Astrocyte (in vitro differentiated cells and primary cell): ENCODE measurements around the gene OTUD5. TPM values are rescaled to one million over a fixed set of nuclear protein-coding genes. Genes with fewer than 3 reads are reported as not detected.

Experiments used
- DNase-seq: peaks from one replicate; pipeline ENCODE4 v3.0.0-alpha.2; 2010; ENCODE audit warnings: low read depth
- FAIRE-seq: peaks from 2 replicates; lab custom pipeline; 2011; peaks lifted over from hg19 to GRCh38; lab: Jason Lieb, UNC
- H2AFZ ChIP-seq: 2 replicates; pipeline ENCODE4 v1.6.0; 2012; ENCODE audit warnings: low read depth, low read length, inconsistent platforms
- H3K27ac ChIP-seq: 2 replicates; pipeline ENCODE4 v1.5.1; 2011; ENCODE audit warnings: low read depth, low read length, inconsistent platforms
- H3K27me3 ChIP-seq: 2 replicates; pipeline ENCODE4 v1.6.0; 2011; ENCODE audit warnings: low read length, inconsistent platforms; ENCODE audit not compliant: insufficient read depth
- H3K36me3 ChIP-seq: 2 replicates; pipeline ENCODE4 v1.5.1; 2011; ENCODE audit warnings: low read length, inconsistent platforms; ENCODE audit not compliant: insufficient read depth
- H3K4me1 ChIP-seq: 2 replicates; pipeline ENCODE4 v1.5.1; 2011; ENCODE audit warnings: low read length, inconsistent platforms; ENCODE audit not compliant: insufficient read depth
- H3K4me2 ChIP-seq: 2 replicates; pipeline ENCODE4 v1.6.0; 2012; ENCODE audit warnings: low read length, inconsistent platforms
- H3K4me3 ChIP-seq: 2 replicates; pipeline ENCODE4 v1.5.1; 2011; ENCODE audit warnings: low read depth, mild to moderate bottlenecking, low read length, inconsistent platforms; ENCODE audit not compliant: insufficient read depth
- H3K79me2 ChIP-seq: 2 replicates; pipeline ENCODE4 v1.6.0; 2012; ENCODE audit warnings: mild to moderate bottlenecking, low read length, inconsistent platforms; ENCODE audit not compliant: insufficient read depth
- H3K9ac ChIP-seq: 2 replicates; pipeline ENCODE4 v1.6.0; 2012; ENCODE audit warnings: mild to moderate bottlenecking, low read length, inconsistent platforms
- H3K9me3 ChIP-seq: 2 replicates; pipeline ENCODE4 v1.5.1; 2012; ENCODE audit warnings: low read depth, mild to moderate bottlenecking, low read length, inconsistent platforms; ENCODE audit not compliant: insufficient read depth
- H4K20me1 ChIP-seq: 2 replicates; pipeline ENCODE4 v1.6.0; 2012; ENCODE audit warnings: low read length, inconsistent platforms; ENCODE audit not compliant: insufficient read depth
- H3K27ac Mint-ChIP-seq: one replicate; pipeline ENCODE4 v1.8.0; 2021; ENCODE audit warnings: mild to moderate bottlenecking, mixed read lengths; ENCODE audit not compliant: unreplicated experiment
- H3K27me3 Mint-ChIP-seq: one replicate; pipeline ENCODE4 v1.8.0; 2021; ENCODE audit warnings: low read depth, mixed read lengths; ENCODE audit not compliant: unreplicated experiment
- H3K36me3 Mint-ChIP-seq: one replicate; pipeline ENCODE4 v1.8.0; 2021; ENCODE audit warnings: low read depth, mixed read lengths; ENCODE audit not compliant: unreplicated experiment
- H3K4me1 Mint-ChIP-seq: one replicate; pipeline ENCODE4 v1.8.0; 2021; ENCODE audit warnings: low read depth, mixed read lengths; ENCODE audit not compliant: unreplicated experiment
- H3K4me3 Mint-ChIP-seq: one replicate; pipeline ENCODE4 v1.8.0; 2021; ENCODE audit warnings: mild to moderate bottlenecking, moderate library complexity, mixed read lengths; ENCODE audit not compliant: unreplicated experiment
- H3K9me3 Mint-ChIP-seq: one replicate; pipeline ENCODE4 v1.8.0; 2021; ENCODE audit warnings: mild to moderate bottlenecking, mixed read lengths; ENCODE audit not compliant: unreplicated experiment
- EZH2 ChIP-seq: IDR thresholded peaks from 2 replicates; pipeline ENCODE4 v1.6.1; 2012; ENCODE audit warnings: mild to moderate bottlenecking, low read length, inconsistent platforms; ENCODE audit not compliant: insufficient read depth
- total RNA-seq: library from RNA; stranded (reverse); gene quantifications from 2 replicates; pipeline ENCODE4 v1.2.1, GENCODE V29; 2021
- TF ChIP-seq, protein P1 (sequence below): IDR thresholded peaks from 2 replicates; pipeline ENCODE4 v1.5.1; 2011; ENCODE audit warnings: low read depth, mild to moderate bottlenecking, inconsistent platforms, low read length, moderate library complexity; ENCODE audit not compliant: insufficient read depth

OTUD5 gene
- total RNA-seq, 1 donor from 2014 or later: 56.1 TPM

DNA sequence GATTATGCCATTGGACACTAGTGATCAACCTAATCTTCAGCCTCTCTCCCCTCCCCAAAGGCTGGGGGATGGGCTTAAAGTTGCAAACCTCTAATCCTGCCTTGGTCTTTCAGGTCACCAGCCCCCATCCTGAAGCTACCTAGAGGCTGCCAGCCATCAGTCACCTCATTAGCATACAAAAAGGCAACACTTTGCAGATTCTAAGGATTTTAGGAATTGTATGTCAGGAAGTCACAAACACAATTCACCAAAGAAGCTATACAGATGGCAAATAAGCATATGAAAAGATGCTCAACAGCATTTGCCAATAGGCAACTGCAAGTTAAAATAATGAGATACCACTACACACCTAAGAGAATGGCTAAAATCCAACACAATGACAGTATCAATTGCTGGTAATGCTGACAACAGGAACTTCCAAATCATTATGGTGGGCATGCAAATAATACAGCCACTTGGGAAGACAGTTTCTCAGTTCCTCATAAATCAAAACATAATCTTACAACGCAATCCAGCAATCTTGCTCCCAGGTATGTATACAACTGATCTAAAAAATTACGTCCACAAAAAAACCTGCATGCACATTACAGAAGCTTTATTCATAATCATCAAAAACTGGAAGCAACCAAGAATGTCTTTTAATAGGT is 29.5 kb downstream of the OTUD5 start:
- TF ChIP-seq, protein P1, sequence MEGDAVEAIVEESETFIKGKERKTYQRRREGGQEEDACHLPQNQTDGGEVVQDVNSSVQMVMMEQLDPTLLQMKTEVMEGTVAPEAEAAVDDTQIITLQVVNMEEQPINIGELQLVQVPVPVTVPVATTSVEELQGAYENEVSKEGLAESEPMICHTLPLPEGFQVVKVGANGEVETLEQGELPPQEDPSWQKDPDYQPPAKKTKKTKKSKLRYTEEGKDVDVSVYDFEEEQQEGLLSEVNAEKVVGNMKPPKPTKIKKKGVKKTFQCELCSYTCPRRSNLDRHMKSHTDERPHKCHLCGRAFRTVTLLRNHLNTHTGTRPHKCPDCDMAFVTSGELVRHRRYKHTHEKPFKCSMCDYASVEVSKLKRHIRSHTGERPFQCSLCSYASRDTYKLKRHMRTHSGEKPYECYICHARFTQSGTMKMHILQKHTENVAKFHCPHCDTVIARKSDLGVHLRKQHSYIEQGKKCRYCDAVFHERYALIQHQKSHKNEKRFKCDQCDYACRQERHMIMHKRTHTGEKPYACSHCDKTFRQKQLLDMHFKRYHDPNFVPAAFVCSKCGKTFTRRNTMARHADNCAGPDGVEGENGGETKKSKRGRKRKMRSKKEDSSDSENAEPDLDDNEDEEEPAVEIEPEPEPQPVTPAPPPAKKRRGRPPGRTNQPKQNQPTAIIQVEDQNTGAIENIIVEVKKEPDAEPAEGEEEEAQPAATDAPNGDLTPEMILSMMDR: no peak
- no peak for TF ChIP-seq EZH2
- peaks cover 4% of the 10 kb centered on the region for H3K79me2 ChIP-seq
- Mint-ChIP-seq H3K27ac (no peak overlapping the region), H3K27me3 (no peaks in the 10 kb centered on the region), H3K4me1 (peaks cover 5% of the 10 kb centered on the region), H3K4me3 (no peak overlapping the region), H3K9me3 (no peaks in the 10 kb centered on the region), H3K36me3 (peaks cover 8% of the 10 kb centered on the region)
- DNase-seq (no peak), FAIRE-seq (peak; percentile 82)
- no peak overlapping the region for H3K4me3 ChIP-seq
- H3K27me3 ChIP-seq: no peaks in the 10 kb centered on the region
- H3K4me1 ChIP-seq: no peaks in the 10 kb centered on the region
- H2AFZ ChIP-seq: no peak overlapping the region
- H3K4me2 ChIP-seq: no peak overlapping the region
- H3K9ac ChIP-seq: no peak overlapping the region
- peaks cover 8% of the 10 kb centered on the region for H4K20me1 ChIP-seq
- no peaks in the 10 kb centered on the region for H3K9me3 ChIP-seq
- H3K27ac ChIP-seq: no peak overlapping the region
- H3K36me3 ChIP-seq: peaks cover 6% of the 10 kb centered on the region

DNA sequence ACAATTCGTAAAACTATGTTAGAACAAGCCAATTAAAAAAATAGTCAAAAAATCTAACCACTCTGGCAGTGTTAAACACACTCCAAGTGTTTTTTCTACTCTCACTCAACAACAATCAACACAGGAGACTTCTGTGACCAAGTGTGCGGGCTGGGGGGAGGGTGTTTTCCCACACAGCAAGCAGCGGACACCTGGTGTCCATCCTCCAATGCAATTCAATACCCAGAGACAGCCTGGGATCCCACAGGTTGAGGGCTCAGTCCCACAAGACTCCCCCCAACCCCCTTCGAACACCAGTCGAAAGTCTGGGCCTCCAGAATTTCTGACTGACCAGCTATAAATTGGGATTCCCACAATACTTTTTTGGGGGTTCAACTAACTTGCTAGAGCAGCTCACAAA is 30.3 kb downstream of the OTUD5 start:
- H3K9me3 ChIP-seq: no peaks in the 10 kb centered on the region
- no peaks in the 10 kb centered on the region for H3K27me3 Mint-ChIP-seq
- peaks cover 6% of the 10 kb centered on the region for H3K36me3 ChIP-seq
- DNase-seq (no peak), FAIRE-seq (no peak)
- H3K4me2 ChIP-seq: no peak overlapping the region
- no peak overlapping the region for H2AFZ ChIP-seq
- no peak overlapping the region for H3K9ac ChIP-seq
- no peak overlapping the region for H3K4me3 ChIP-seq
- peak overlapping the region; percentile 14 for H3K4me3 Mint-ChIP-seq
- peaks cover 8% of the 10 kb centered on the region for H3K36me3 Mint-ChIP-seq
- peaks cover 5% of the 10 kb centered on the region for H3K4me1 Mint-ChIP-seq
- H4K20me1 ChIP-seq: peaks cover 8% of the 10 kb centered on the region
- no peaks in the 10 kb centered on the region for H3K9me3 Mint-ChIP-seq
- H3K27me3 ChIP-seq: no peaks in the 10 kb centered on the region
- no peak for TF ChIP-seq EZH2
- TF ChIP-seq, protein P1: no peak
- no peak overlapping the region for H3K27ac Mint-ChIP-seq
- H3K4me1 ChIP-seq: no peaks in the 10 kb centered on the region
- H3K27ac ChIP-seq: no peak overlapping the region
- peaks cover 4% of the 10 kb centered on the region for H3K79me2 ChIP-seq

DNA sequence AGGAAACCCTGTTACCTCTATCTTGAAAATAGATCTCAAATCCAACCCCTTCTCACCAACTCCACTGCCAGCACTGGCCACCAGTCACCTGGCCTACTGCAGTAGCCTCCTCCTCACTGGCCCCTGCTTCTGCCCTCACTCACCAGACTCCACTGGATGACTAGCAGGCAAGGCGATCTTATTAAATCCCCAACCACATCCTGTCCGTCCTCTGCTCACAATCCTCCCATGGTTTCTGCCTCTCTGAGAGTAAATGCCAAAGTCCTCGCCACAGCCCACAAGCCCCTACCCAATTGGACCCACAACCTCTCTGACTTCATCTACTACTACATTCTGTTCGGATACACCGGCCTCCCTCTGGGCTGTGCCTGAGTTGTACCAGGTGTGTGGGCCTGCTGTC is 33.1 kb downstream of the OTUD5 start:
- H3K36me3 ChIP-seq: peaks cover 6% of the 10 kb centered on the region
- Mint-ChIP-seq H3K4me1 (peaks cover 11% of the 10 kb centered on the region), H3K36me3 (peaks cover 8% of the 10 kb centered on the region)

More for the DNA sequence above, 33.1 kb downstream of the OTUD5 start:
- FAIRE-seq (no peak), DNase-seq (no peak)
- H3K4me3 ChIP-seq: no peak overlapping the region
- TF ChIP-seq, protein P1: no peak
- no peak for TF ChIP-seq EZH2
- H3K9me3 ChIP-seq: no peaks in the 10 kb centered on the region
- peaks cover 4% of the 10 kb centered on the region for H3K79me2 ChIP-seq
- Mint-ChIP-seq H3K4me3 (no peak overlapping the region), H3K27ac (no peak overlapping the region), H3K27me3 (no peaks in the 10 kb centered on the region), H3K9me3 (no peaks in the 10 kb centered on the region)
- no peak overlapping the region for H3K4me2 ChIP-seq
- H3K27me3 ChIP-seq: no peaks in the 10 kb centered on the region
- no peak overlapping the region for H2AFZ ChIP-seq
- no peak overlapping the region for H3K9ac ChIP-seq
- peaks cover 10% of the 10 kb centered on the region for H3K4me1 ChIP-seq
- H3K27ac ChIP-seq: no peak overlapping the region
- peaks cover 20% of the 10 kb centered on the region for H4K20me1 ChIP-seq
